Natural killer cell treated with Interleukin-12 subunit alpha and Interleukin-12 subunit beta and Interleukin-15 and Interleukin-18, amount 100 ng/mL, for 72 hours (primary cell): ENCODE data around the gene PLEKHA8. TPM values are rescaled to one million over a fixed set of nuclear protein-coding genes. Genes with fewer than 3 reads are reported as not detected.
A peak's percentile ranks its signal among the peaks of the same experiment; 100 is the strongest.

Experiments used
- ATAC-seq, 2 donors: fragments of 150-1000 bp; cut with Tn5 transposase in 1 of 2; sonication (Bioruptor Pico), chemical (Tn5 transposase) in 1 of 2; 2 replicates each; pipeline ENCODE4 v1.10.0; 2021
- DNase-seq: peaks from one replicate; pipeline ENCODE4 v3.0.0; 2022; ENCODE audit warnings: low spot score
- H3K27ac Mint-ChIP-seq, 2 donors: 1 replicate in 1 of 2; 2 replicates in 1 of 2; pipeline ENCODE4 v1.8.0; 2022; ENCODE audit warnings: mixed read lengths in 2 of 2, mild to moderate bottlenecking in 1 of 2, moderate library complexity in 1 of 2
- H3K27me3 Mint-ChIP-seq, 2 donors: 1 replicate in 1 of 2; 2 replicates in 1 of 2; pipeline ENCODE4 v1.8.0; 2022; ENCODE audit warnings: mixed read lengths in 2 of 2
- H3K36me3 Mint-ChIP-seq: one replicate; pipeline ENCODE4 v1.8.0; 2022; ENCODE audit warnings: mixed read lengths
- H3K4me1 Mint-ChIP-seq, 2 donors: 1 replicate in 1 of 2; 2 replicates in 1 of 2; pipeline ENCODE4 v1.8.0; 2022; ENCODE audit warnings: low read depth in 2 of 2, mixed read lengths in 2 of 2, mild to moderate bottlenecking in 1 of 2
- H3K4me3 Mint-ChIP-seq: one replicate; pipeline ENCODE4 v1.8.0; 2022; ENCODE audit warnings: mixed read lengths
- H3K9me3 Mint-ChIP-seq: 2 replicates; pipeline ENCODE4 v1.8.0; 2022; ENCODE audit warnings: mixed read lengths
- total RNA-seq, 2 donors: library from RNA; stranded (reverse); gene quantifications; one replicate each; pipeline ENCODE4 v1.2.3, GENCODE V29; 2022

PLEKHA8 gene
- total RNA-seq, 2 donors from 2014 or later: 15.0 to 17.1 TPM

- Mint-ChIP-seq H3K27ac (no peak overlapping the region), H3K9me3 (no peaks in the 10 kb centered on the region), H3K4me1 (no peaks in the 10 kb centered on the region), H3K27me3 (no peaks in the 10 kb centered on the region), H3K4me3 (no peak overlapping the region), H3K36me3 (no peaks in the 10 kb centered on the region)
- DNase-seq (no peak), ATAC-seq (no peak)
Observed at GRCh38 chr7:30003098-30003497, 25.1 kb upstream of the PLEKHA8 start.

- H3K27me3 Mint-ChIP-seq: no peaks in the 10 kb centered on the region
- no peak overlapping the region for H3K27ac Mint-ChIP-seq
- no peaks in the 10 kb centered on the region for H3K36me3 Mint-ChIP-seq
- no peaks in the 10 kb centered on the region for H3K4me1 Mint-ChIP-seq
- H3K9me3 Mint-ChIP-seq: no peaks in the 10 kb centered on the region
- H3K4me3 Mint-ChIP-seq: no peak overlapping the region
- DNase-seq (no peak), ATAC-seq (no peak)
Observed at GRCh38 chr7:30005464-30005863, 22.7 kb upstream of the PLEKHA8 start.

DNA sequence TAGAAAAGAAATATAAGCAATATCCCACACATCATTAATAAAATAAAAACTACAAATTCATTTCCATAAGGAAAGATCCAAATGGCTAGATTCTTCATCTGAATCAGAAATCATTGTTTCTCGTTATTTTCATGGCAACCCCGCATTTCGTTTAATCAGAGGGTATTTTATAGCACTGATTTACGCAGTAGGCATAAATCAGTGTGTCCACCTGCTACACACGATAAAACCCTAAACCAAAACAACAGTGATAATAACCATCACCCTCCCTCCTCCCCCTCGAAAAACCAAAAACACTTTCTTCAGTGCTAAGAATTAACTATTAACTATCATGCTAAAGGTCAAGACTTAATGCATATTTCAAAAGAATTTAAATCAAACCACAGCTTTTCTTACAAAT is 18.2 kb upstream of the PLEKHA8 start:
- H3K27ac Mint-ChIP-seq: no peak overlapping the region
- H3K4me1 Mint-ChIP-seq: no peaks in the 10 kb centered on the region
- no peaks in the 10 kb centered on the region for H3K9me3 Mint-ChIP-seq
- ATAC-seq (no peak), DNase-seq (no peak)
- H3K4me3 Mint-ChIP-seq: no peak overlapping the region
- H3K27me3 Mint-ChIP-seq: no peaks in the 10 kb centered on the region
- peaks cover 10% of the 10 kb centered on the region for H3K36me3 Mint-ChIP-seq

DNA sequence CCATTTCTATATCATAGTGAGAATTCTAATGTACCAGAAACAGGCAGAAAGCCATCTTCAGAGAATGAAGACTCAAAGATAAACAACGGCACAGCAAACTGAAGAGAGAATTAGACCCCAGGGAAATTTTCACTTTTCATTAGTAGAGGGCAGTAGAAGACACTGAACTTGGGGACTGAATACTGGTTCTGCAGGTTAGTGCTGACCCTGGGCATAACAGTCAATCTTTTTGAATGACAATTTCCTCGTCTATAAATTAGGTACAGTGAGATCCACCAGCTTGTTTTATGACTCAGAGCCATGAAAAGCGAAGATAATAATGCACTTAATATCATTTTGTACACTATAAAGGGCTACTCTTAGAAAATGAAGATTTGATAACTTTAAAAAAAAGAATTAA is 15.5 kb upstream of the PLEKHA8 start:
- DNase-seq (no peak), ATAC-seq (no peak)
- H3K27ac Mint-ChIP-seq: no peak overlapping the region
- H3K4me3 Mint-ChIP-seq: no peak overlapping the region
- H3K36me3 Mint-ChIP-seq: peaks cover 10% of the 10 kb centered on the region
- no peaks in the 10 kb centered on the region for H3K9me3 Mint-ChIP-seq
- no peaks in the 10 kb centered on the region for H3K4me1 Mint-ChIP-seq
- no peaks in the 10 kb centered on the region for H3K27me3 Mint-ChIP-seq

GRCh38 chr7:30018451-30018850 is 9.8 kb upstream of the PLEKHA8 start:
- Mint-ChIP-seq H3K4me3 (no peak overlapping the region), H3K9me3 (no peaks in the 10 kb centered on the region), H3K27me3 (no peaks in the 10 kb centered on the region), H3K36me3 (peaks cover 5% of the 10 kb centered on the region), H3K27ac (no peak overlapping the region), H3K4me1 (peaks cover 7 to 8% of the 10 kb centered on the region in 2 donors)
- DNase-seq: no peak
- ATAC-seq: no peak

DNA sequence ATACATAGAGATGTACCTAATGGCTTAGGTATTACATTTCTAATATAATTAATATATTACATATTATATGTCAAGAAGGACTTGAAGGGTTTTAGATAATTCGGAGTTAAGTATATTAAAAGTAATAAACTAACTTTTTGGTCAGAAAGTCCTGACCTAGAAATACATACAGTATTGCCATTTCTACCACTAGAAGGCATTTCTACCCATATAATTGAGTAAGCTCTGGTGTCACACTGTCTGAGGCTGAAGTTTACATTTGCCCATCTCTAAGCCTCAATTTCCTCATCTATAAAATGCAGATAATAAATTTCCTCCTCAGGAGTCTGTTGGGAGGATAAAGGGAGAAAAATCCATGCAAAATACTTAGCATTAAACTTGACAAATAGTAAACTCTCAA is 8.8 kb upstream of the PLEKHA8 start:
- no peaks in the 10 kb centered on the region for H3K9me3 Mint-ChIP-seq
- peaks cover 13 to 15% of the 10 kb centered on the region in 2 donors for H3K4me1 Mint-ChIP-seq
- DNase-seq (no peak), ATAC-seq (no peak)
- H3K36me3 Mint-ChIP-seq: peaks cover 5% of the 10 kb centered on the region
- H3K4me3 Mint-ChIP-seq: no peak overlapping the region
- H3K27me3 Mint-ChIP-seq: no peaks in the 10 kb centered on the region
- no peak overlapping the region for H3K27ac Mint-ChIP-seq

DNA sequence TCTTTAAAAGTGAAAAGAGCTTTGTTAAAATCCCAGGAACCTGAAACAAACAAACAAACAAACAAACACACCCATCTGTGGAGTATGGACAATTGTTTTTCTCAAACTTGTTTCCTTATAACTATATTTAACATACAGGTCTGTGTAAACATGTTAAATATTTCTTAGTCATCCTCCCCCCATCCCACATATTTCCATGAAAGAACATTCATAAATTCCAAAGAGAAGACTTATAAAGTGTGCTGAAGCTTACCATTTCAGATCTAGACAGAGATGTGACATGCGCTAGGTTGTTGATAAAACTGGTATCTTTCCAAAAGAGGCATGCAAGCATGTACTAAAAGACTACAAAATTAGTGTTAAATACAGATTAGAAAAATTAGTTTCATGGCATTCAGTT is 8.3 kb upstream of the PLEKHA8 start:
- Mint-ChIP-seq H3K27me3 (no peaks in the 10 kb centered on the region), H3K36me3 (no peaks in the 10 kb centered on the region), H3K4me3 (no peak overlapping the region), H3K27ac (no peak overlapping the region), H3K9me3 (no peaks in the 10 kb centered on the region), H3K4me1 (peaks cover 17 to 20% of the 10 kb centered on the region in 2 donors)
- ATAC-seq (no peak), DNase-seq (no peak)

- Mint-ChIP-seq H3K4me3 (no peak overlapping the region), H3K4me1 (peaks cover 23 to 26% of the 10 kb centered on the region in 2 donors), H3K36me3 (no peaks in the 10 kb centered on the region), H3K9me3 (no peaks in the 10 kb centered on the region), H3K27ac (no peak overlapping the region), H3K27me3 (no peaks in the 10 kb centered on the region)
- ATAC-seq (no peak), DNase-seq (no peak)
Observed at GRCh38 chr7:30020535-30020934, 7.7 kb upstream of the PLEKHA8 start.

GRCh38 chr7:30022991-30023390 is 5.2 kb upstream of the PLEKHA8 start:
- no peaks in the 10 kb centered on the region for H3K36me3 Mint-ChIP-seq
- H3K27me3 Mint-ChIP-seq: no peaks in the 10 kb centered on the region
- no peak for DNase-seq
- no peak overlapping the region for H3K4me3 Mint-ChIP-seq
- H3K27ac Mint-ChIP-seq: no peak overlapping the region
- ATAC-seq: no peak
- peaks cover 40% of the 10 kb centered on the region in 2 donors for H3K4me1 Mint-ChIP-seq
- H3K9me3 Mint-ChIP-seq: no peaks in the 10 kb centered on the region

DNA sequence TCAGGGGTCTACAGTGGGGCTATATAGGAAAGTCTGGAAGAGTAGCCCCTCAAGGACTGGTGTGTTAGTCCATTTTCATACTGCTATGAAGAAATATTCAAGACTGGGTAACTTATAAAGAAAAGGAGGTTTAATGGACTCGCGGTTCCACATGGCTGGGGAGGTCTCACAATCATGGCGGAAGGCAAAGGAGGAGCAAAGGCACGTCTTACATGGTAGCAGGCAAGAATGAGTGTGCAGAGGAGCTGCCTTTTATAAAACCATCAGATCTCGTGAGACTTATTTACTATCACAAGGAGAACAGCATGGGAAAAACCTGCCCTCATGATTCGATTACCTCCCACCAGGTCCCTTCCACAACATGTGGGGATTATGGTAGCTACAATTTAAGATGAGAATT is 4.7 kb upstream of the PLEKHA8 start:
- no peaks in the 10 kb centered on the region for H3K27me3 Mint-ChIP-seq
- H3K4me1 Mint-ChIP-seq: peaks cover 40% of the 10 kb centered on the region in 2 donors
- peak overlapping the region; percentile 9 for H3K4me3 Mint-ChIP-seq
- H3K36me3 Mint-ChIP-seq: no peaks in the 10 kb centered on the region
- no peaks in the 10 kb centered on the region for H3K9me3 Mint-ChIP-seq
- ATAC-seq (no peak), DNase-seq (no peak)
- H3K27ac Mint-ChIP-seq: no peak overlapping the region

DNA sequence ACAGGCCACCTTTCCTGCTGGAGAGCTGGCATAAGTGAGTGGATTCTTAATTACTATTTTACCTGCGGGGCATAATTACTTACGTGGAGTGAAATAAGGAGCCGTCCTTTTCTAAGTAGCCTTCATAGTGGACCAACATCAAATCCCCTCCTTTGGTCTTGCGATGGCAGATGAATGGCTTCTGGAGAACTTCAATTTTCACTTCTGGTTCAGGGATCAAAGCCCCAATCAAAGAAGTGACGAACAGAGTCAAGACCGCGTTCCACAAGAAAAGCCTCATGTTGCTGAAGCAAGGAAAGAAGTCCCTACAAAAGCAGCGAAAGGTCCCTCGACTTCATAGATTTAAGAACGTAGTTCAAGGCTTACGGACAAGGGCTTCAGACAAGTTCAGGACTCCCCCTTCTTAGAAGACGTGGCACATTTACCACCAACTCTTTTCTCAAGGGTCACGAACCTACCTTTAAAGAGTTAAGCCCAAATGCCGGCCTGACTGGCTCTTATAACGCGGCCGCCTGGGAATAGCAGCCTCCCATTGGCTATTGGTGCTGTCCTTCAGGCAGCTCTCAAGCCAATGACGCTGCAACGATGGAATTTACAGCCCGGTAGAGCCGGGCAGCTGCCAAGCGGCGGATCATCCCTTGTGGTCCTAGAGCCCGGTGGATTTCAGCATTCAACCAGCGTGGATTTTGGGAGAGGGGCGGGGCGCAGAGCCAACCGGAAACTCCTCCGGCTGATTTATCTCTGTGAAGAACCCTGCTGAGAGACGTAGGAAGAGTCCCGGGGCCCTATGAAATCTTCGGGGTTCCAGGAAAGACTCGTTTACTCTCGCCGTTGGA is 1.8 kb upstream of the PLEKHA8 start, which contains the start of gene FKBP14:
Gene FKBP14, minus strand, starts transcription at position 474 of the 836 bp plus-strand sequence. Its CDS starts 194 bp downstream, at position 280.
- no peaks in the 10 kb centered on the region for H3K36me3 Mint-ChIP-seq
- ATAC-seq (peak; percentile 91 to 92), DNase-seq (peak; percentile 95)
- no peaks in the 10 kb centered on the region for H3K9me3 Mint-ChIP-seq
- peak within 1 kb of the TSS; percentile 89 to 96 for H3K27ac Mint-ChIP-seq
- H3K4me1 Mint-ChIP-seq: peaks cover 40 to 51% of the 10 kb centered on the region in 2 donors
- peak within 1 kb of the TSS; percentile 92 for H3K4me3 Mint-ChIP-seq
- H3K27me3 Mint-ChIP-seq: no peaks in the 10 kb centered on the region

DNA sequence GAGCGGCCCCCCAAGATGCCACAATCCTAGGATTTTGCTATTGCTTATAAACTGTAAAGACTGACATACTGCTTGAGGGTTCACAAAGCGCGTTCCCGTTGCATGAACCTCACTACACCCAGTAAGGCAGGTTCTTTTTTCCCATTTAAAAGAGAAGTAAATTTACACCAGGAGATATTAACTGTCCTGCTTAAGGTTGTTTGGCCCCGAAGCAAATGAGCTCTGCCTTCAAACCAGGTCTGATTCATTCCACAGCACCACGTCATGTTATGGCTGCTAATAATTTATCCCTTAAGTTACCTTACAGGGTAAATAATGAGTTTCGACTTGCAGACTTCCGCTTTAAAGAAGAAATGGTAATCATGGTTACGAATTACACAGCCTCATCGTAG is 1.2 kb upstream of the PLEKHA8 start:
- peak overlapping the region; percentile 89 to 96 for H3K27ac Mint-ChIP-seq
- no peaks in the 10 kb centered on the region for H3K9me3 Mint-ChIP-seq
- peak overlapping the region; percentile 92 for H3K4me3 Mint-ChIP-seq
- H3K36me3 Mint-ChIP-seq: no peaks in the 10 kb centered on the region
- ATAC-seq (peak in 1 of 2 donors; percentile 34), DNase-seq (no peak)
- H3K27me3 Mint-ChIP-seq: no peaks in the 10 kb centered on the region
- peaks cover 40 to 51% of the 10 kb centered on the region in 2 donors for H3K4me1 Mint-ChIP-seq

GRCh38 chr7:30027740-30028215 is 434 bp upstream of the PLEKHA8 start:
- DNase-seq (no peak), ATAC-seq (peak in 1 of 2 donors; percentile 0)
- peaks cover 40 to 52% of the 10 kb centered on the region in 2 donors for H3K4me1 Mint-ChIP-seq
- peak overlapping the region; percentile 92 for H3K4me3 Mint-ChIP-seq
- H3K27me3 Mint-ChIP-seq: no peaks in the 10 kb centered on the region
- peak overlapping the region; percentile 89 to 96 for H3K27ac Mint-ChIP-seq
- no peaks in the 10 kb centered on the region for H3K9me3 Mint-ChIP-seq
- no peaks in the 10 kb centered on the region for H3K36me3 Mint-ChIP-seq

GRCh38 chr7:30028749-30029635 is 780 bp downstream of the PLEKHA8 start:
- no peak for DNase-seq
- no peak overlapping the region for H3K4me3 Mint-ChIP-seq
- H3K4me1 Mint-ChIP-seq: peaks cover 28 to 42% of the 10 kb centered on the region in 2 donors
- no peaks in the 10 kb centered on the region for H3K36me3 Mint-ChIP-seq
- H3K27me3 Mint-ChIP-seq: no peaks in the 10 kb centered on the region
- no peaks in the 10 kb centered on the region for H3K9me3 Mint-ChIP-seq
- H3K27ac Mint-ChIP-seq: peak overlapping the region in 1 of 2 donors; percentile 41
- ATAC-seq: peak in 1 of 2 donors; percentile 18
